GM19328 (cell line): Measurements from ENCODE around the gene DMTF1.
"Not testable (repeated sequence)": the region's sequence is repeated elsewhere in the genome, so short reads cannot be mapped to it uniquely, and the experiment has no call there.

ENCODE experiments used
- ATAC-seq: cut with Tn5 transposase; IDR thresholded peaks from one replicate; pipeline ENCODE4 v1.9.1; 2021; ENCODE audit warnings: mild to moderate bottlenecking, moderate library complexity; ENCODE audit not compliant: unreplicated experiment

Gene DMTF1

GRCh38 chr7:87152112-87152896 lies at the start of gene DMTF1:
Gene DMTF1, plus strand, starts transcription at chr7:87152453. Its CDS starts 12,489 bp downstream, at chr7:87164942.
- peak; percentile 85 for ATAC-seq

- no peak for ATAC-seq
Measured at GRCh38 chr7:87105401-87105800, 46.9 kb upstream of the DMTF1 start.

- no peak for ATAC-seq
Measured at GRCh38 chr7:87106974-87107612, 45.2 kb upstream of the DMTF1 start.

GRCh38 chr7:87107949-87108776 lies 44.1 kb upstream of the DMTF1 start:
- no peak for ATAC-seq

- no peak for ATAC-seq
Measured at GRCh38 chr7:87110778-87111177, 41.5 kb upstream of the DMTF1 start.

GRCh38 chr7:87111877-87112276 lies 40.4 kb upstream of the DMTF1 start:
- no peak for ATAC-seq

GRCh38 chr7:87113077-87113476 lies 39.2 kb upstream of the DMTF1 start:
- no peak for ATAC-seq

GRCh38 chr7:87113904-87114303 lies 38.3 kb upstream of the DMTF1 start:
- not testable (repeated sequence) for ATAC-seq

GRCh38 chr7:87115772-87116171 lies 36.5 kb upstream of the DMTF1 start:
- not testable (repeated sequence) for ATAC-seq

- no peak for ATAC-seq
Measured at GRCh38 chr7:87116315-87116714, 35.9 kb upstream of the DMTF1 start.

GRCh38 chr7:87119581-87119980 lies 32.7 kb upstream of the DMTF1 start:
- ATAC-seq: no peak

GRCh38 chr7:87123105-87123504 lies 29.1 kb upstream of the DMTF1 start:
- no peak for ATAC-seq

- ATAC-seq: peak; percentile 34
Measured at GRCh38 chr7:87127019-87127418, 25.2 kb upstream of the DMTF1 start.

- no peak for ATAC-seq
Measured at GRCh38 chr7:87128861-87129267, 23.4 kb upstream of the DMTF1 start.

GRCh38 chr7:87129332-87129731 lies 22.9 kb upstream of the DMTF1 start:
- ATAC-seq: peak; percentile 4

- ATAC-seq: peak; percentile 86
Measured at GRCh38 chr7:87129848-87130247, 22.4 kb upstream of the DMTF1 start.

- no peak for ATAC-seq
Measured at GRCh38 chr7:87131771-87132170, 20.5 kb upstream of the DMTF1 start.

GRCh38 chr7:87137271-87137670 lies 15.0 kb upstream of the DMTF1 start:
- ATAC-seq: no peak

- ATAC-seq: no peak
Measured at GRCh38 chr7:87139514-87139913, 12.7 kb upstream of the DMTF1 start.

- no peak for ATAC-seq
Measured at GRCh38 chr7:87140271-87140748, 11.9 kb upstream of the DMTF1 start.

GRCh38 chr7:87144173-87144657 lies 8.0 kb upstream of the DMTF1 start:
- peak; percentile 94 for ATAC-seq
